ENCODE data around the gene CD200R1. TPM values are rescaled to one million over a fixed set of nuclear protein-coding genes. Genes with fewer than 3 reads are reported as not detected.

The CD200R1 gene
- total and polyA plus RNA-seq, 2 experiments from 2014 or later, result 0.18 to 0.28 TPM

DNA sequence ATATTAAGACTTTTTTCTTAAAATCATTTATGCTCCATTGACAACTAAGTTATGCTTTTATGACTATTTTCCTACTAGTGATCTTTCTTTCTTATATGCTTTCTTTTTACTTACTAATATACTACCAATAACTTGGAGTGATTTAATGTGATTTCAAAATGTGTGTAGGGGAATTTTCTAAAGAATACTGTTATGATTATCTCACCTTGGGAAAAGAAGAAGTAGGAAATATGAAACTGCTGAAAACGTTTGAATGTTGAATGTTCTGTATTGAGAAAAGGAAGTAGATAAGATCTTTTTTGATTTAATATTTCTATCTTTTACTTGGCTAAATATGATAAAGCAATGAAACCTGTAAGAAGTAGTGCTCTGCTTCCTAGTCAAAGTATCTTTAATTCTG lies 7.8 kb upstream of the CD200R1 start:
- Histone ChIP-seq H3K27me3 (ENCODE audit: insufficient read depth) (no peaks in the 10 kb centered on the region), H3K9me2 (ENCODE audit: insufficient read depth) (no peaks in the 10 kb centered on the region), H2AFZ (no peak overlapping the region), H3K4me3 (no peak overlapping the region), H3K4me1 (ENCODE audit: insufficient read depth) (no peaks in the 10 kb centered on the region), H3K27ac (ENCODE audit: low read depth) (no peak overlapping the region), H3K4me2 (no peak overlapping the region), H4K20me1 (replicated peaks; ENCODE audit: insufficient read depth) (no peaks in the 10 kb centered on the region), H3K36me3 (ENCODE audit: insufficient read depth) (no peaks in the 10 kb centered on the region), H3F3A (replicated peaks; ENCODE audit: low read depth) (no peaks in the 10 kb centered on the region), H3K79me2 (replicated peaks; ENCODE audit: insufficient read depth) (no peaks in the 10 kb centered on the region)
- TF ChIP-seq REST (IDR thresholded peaks at IDR 0.05; ENCODE audit: unreplicated experiment), result no peak
- TF ChIP-seq STAT1 (IDR thresholded peaks at IDR 0.05; ENCODE audit: unreplicated experiment), result no peak
- no peak for TF ChIP-seq EZH2 (IDR thresholded peaks at IDR 0.05; ENCODE audit: low read depth, unreplicated experiment)
- no peak for TF ChIP-seq ZNF114 (CRISPR knock-in tag; IDR thresholded peaks at IDR 0.05)
- TF ChIP-seq POLR2AphosphoS5 (IDR thresholded peaks at IDR 0.05; ENCODE audit: low read depth), result no peak
- TF ChIP-seq CTCF (conservative IDR thresholded peaks at IDR 0.05; ENCODE audit: low read depth in 2 of 2), result no peak
- no peak for TF ChIP-seq NANOG (IDR thresholded peaks at IDR 0.05; ENCODE audit: borderline replicate concordance)
- TF ChIP-seq ZNF331 (CRISPR knock-in tag; IDR thresholded peaks at IDR 0.05; ENCODE audit: low read depth), result no peak
- TF ChIP-seq EZH2phosphoT487 (IDR thresholded peaks at IDR 0.05; ENCODE audit: unreplicated experiment), result no peak
- TF ChIP-seq, protein P1, sequence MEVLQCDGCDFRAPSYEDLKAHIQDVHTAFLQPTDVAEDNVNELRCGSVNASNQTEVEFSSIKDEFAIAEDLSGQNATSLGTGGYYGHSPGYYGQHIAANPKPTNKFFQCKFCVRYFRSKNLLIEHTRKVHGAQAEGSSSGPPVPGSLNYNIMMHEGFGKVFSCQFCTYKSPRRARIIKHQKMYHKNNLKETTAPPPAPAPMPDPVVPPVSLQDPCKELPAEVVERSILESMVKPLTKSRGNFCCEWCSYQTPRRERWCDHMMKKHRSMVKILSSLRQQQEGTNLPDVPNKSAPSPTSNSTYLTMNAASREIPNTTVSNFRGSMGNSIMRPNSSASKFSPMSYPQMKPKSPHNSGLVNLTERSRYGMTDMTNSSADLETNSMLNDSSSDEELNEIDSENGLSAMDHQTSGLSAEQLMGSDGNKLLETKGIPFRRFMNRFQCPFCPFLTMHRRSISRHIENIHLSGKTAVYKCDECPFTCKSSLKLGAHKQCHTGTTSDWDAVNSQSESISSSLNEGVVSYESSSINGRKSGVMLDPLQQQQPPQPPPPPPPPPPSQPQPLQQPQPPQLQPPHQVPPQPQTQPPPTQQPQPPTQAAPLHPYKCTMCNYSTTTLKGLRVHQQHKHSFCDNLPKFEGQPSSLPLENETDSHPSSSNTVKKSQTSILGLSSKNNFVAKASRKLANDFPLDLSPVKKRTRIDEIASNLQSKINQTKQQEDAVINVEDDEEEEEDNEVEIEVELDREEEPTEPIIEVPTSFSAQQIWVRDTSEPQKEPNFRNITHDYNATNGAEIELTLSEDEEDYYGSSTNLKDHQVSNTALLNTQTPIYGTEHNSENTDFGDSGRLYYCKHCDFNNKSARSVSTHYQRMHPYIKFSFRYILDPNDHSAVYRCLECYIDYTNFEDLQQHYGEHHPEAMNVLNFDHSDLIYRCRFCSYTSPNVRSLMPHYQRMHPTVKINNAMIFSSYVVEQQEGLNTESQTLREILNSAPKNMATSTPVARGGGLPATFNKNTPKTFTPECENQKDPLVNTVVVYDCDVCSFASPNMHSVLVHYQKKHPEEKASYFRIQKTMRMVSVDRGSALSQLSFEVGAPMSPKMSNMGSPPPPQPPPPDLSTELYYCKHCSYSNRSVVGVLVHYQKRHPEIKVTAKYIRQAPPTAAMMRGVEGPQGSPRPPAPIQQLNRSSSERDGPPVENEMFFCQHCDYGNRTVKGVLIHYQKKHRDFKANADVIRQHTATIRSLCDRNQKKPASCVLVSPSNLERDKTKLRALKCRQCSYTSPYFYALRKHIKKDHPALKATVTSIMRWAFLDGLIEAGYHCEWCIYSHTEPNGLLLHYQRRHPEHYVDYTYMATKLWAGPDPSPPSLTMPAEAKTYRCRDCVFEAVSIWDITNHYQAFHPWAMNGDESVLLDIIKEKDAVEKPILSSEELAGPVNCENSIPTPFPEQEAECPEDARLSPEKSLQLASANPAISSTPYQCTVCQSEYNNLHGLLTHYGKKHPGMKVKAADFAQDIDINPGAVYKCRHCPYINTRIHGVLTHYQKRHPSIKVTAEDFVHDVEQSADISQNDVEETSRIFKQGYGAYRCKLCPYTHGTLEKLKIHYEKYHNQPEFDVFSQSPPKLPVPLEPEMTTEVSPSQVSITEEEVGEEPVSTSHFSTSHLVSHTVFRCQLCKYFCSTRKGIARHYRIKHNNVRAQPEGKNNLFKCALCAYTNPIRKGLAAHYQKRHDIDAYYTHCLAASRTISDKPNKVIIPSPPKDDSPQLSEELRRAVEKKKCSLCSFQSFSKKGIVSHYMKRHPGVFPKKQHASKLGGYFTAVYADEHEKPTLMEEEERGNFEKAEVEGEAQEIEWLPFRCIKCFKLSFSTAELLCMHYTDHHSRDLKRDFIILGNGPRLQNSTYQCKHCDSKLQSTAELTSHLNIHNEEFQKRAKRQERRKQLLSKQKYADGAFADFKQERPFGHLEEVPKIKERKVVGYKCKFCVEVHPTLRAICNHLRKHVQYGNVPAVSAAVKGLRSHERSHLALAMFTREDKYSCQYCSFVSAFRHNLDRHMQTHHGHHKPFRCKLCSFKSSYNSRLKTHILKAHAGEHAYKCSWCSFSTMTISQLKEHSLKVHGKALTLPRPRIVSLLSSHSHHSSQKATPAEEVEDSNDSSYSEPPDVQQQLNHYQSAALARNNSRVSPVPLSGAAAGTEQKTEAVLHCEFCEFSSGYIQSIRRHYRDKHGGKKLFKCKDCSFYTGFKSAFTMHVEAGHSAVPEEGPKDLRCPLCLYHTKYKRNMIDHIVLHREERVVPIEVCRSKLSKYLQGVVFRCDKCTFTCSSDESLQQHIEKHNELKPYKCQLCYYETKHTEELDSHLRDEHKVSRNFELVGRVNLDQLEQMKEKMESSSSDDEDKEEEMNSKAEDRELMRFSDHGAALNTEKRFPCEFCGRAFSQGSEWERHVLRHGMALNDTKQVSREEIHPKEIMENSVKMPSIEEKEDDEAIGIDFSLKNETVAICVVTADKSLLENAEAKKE (CRISPR knock-in tag; IDR thresholded peaks at IDR 0.05), result no peak
- no peak for TF ChIP-seq CREB1 (CRISPR knock-in tag; IDR thresholded peaks at IDR 0.05; ENCODE audit: low read depth)
- TF ChIP-seq ETS1 (IDR thresholded peaks at IDR 0.05), result no peak
- no peak for TF ChIP-seq JUNB (IDR thresholded peaks at IDR 0.05; ENCODE audit: unreplicated experiment)
- Mint-ChIP-seq H3K27me3 (ENCODE audit: insufficient read depth, low read depth, poor library complexity) (no peaks in the 10 kb centered on the region), H3K9me3 (no peaks in the 10 kb centered on the region), H3K27ac (no peak overlapping the region), H3K36me3 (ENCODE audit: low read depth) (no peaks in the 10 kb centered on the region), H3K4me1 (peaks cover 2% of the 10 kb centered on the region), H3K4me3 (no peak overlapping the region)
- no peak for DNase-seq (ENCODE audit: low spot score)
- ATAC-seq, result no peak

All from GM23338 (cell line).